HG02884 (cell line): ENCODE measurements around the gene PKD1.
"Not testable (repeated sequence)": the region's sequence is repeated elsewhere in the genome, so short reads cannot be mapped to it uniquely, and the experiment has no call there.

Experiments used
- ATAC-seq: cut with Tn5 transposase; IDR thresholded peaks from one replicate; pipeline ENCODE4 v1.9.1; 2021; ENCODE audit warnings: mild to moderate bottlenecking, moderate library complexity; ENCODE audit not compliant: unreplicated experiment

Gene PKD1

DNA sequence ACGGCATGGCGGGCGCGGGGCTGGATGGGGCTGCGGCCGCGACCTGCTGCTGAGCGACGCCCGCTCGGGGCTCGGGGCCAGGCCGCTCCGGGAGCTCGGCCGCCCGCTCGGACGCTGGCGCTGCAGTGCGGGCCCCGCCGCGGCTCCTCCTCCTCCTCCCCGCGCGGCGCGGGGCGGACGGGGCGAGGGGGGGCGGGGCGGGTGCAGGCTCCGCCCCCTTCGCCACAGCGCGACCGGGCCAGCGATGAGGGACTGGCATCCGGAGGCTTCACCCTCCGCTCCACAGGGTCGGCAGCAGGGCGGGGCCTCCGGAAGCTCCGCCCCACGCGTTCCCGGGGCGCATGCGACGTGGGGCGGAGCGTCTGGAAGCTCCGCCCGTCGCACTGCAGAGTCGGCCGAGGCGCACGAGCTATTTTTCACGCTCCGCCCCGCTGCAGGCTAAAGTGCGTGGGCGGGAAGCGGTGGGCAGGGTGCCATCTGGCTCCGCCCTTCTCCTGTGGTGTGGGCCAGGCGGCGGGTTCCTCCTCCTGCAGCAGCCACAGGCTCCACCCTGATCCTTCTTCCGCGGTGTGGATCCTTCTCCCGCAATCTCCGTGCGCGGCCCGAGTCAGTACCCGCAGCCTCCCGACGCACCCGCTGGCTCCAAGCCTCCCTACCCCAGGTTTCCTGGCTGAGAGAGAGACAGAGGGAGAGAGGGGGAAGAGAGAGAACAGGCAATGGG lies at the start of gene PKD1:
PKD1 (minus strand) TSS at position 129 of the 721 bp plus-strand sequence. CDS start 209 bp downstream, outside the sequence.
- not testable (repeated sequence) for ATAC-seq

- ATAC-seq, result no peak
Measured at GRCh38 chr16:2184962-2185361, 49.3 kb upstream of the PKD1 start.

DNA sequence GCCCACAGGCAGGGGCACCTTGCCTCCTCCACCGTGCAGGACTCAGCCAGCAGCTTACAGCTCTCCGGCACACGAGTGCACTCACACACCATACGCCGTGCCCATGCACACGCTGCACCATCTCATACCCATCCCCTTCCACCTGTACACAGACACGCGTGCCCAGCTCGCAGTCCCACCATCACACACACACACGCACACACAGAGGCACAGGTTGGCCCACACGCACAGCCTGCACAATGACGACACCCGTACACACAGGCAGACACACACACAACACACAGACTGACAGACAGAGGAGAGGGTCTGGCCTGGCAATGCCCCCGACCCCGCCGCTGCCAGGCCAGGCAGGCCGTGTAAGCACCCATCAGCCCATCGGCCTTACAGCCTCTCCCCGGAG lies 48.6 kb upstream of the PKD1 start:
- ATAC-seq, result no peak

DNA sequence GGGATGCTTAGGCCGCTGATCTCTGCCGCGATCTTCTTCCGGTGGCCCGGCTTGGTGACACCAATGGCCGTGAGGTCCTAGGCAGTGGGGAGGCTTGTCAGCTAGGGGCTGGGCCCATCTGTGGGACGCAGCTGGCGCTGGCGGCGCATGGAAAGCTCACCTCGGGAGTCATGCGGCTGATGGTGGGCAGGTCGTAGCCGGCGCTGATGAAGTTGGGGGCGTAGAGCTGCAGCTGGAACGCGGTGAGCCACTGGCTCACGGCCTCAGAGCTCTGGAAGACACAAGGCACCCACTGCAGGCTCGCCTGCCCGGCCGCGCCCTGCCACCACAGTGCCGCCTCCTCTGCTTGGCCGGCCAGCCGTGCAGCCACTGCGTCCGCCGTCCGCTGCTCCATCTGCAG lies 48.0 kb upstream of the PKD1 start:
- ATAC-seq, result no peak

- ATAC-seq, result no peak
Measured at GRCh38 chr16:2181952-2182351, 46.3 kb upstream of the PKD1 start.

GRCh38 chr16:2180962-2181923 lies 45.5 kb upstream of the PKD1 start:
- ATAC-seq, result no peak

DNA sequence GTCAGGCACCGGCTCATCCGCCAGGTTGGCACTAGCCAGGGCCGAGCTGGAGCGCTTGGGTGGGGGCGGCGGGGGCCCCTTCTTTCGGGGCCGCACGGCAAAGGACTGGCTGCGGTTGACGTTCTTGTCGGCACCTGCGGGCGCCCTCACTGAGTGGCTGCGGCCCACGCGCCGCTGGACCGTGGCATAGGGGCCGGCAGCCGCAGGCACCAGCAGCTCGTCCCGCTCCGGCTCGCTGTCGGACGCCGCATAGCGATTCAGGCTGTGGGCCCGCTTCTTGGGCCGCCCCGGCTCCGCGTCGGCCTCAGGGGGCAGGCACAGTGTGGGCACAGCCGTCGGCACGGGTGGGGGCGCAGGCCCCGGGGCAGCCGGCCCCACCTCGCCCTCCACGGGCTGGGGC lies 44.8 kb upstream of the PKD1 start:
- no peak for ATAC-seq

DNA sequence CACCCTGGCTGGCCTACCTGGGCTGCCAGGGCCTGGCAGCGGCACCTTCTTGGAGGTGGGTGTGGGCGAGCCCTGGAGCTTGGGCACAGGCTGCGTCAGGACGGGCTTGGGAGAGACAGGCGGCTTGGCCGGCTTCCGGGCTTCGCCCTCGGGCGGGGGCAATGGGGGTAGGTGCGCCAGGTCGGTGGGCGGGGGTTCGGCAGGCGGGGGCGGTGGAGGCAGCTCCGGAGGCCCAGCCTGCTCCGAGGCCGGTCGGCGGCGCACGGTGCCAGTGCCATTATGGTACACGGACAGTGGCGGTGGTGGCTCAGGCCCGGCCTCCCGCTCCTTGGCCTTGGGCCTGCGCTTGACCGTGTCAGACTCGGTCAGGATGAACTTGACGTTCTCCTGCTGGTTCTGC lies 43.9 kb upstream of the PKD1 start:
- ATAC-seq, result no peak

GRCh38 chr16:2179107-2179501 lies 43.4 kb upstream of the PKD1 start:
- no peak for ATAC-seq

DNA sequence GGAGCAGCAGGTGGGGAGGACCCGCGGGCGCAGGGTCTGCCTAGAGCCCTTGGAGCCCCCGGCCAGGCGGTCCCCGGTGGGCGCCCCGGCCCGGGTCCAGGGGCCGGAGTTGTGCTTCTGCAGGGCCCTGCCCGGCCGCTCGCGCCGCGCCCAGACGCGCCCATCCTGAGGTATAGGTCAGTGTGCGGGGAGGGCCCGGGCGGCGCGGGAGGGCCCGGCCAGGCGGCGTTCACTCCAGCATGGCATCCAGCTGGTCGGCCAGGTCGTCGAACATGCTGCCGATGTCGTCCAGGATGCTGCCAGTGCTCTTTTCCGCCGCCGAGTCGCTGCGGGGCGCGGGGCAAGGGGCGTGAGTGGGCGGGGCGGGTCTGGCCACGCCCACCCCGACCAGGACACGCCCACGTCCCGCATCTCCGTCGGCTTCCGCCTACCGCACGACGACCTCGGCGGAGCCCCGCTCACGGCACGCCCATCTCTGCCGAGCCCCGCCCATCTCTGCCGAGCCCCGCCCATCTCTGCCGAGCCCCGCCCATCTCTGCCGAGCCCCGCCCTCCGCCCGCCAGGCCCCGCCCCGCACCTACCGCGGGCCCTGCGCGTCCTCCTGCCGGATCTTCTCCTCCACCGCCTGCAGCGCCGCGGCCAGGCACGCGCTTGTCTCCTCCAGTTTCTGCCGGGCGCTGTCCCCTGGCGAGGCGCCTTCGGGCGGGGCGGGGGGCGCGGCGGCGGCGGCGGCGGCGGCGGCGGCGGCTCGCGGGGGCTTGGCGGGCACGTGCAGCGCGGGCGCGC lies 42.8 kb upstream of the PKD1 start:
- no peak for ATAC-seq

GRCh38 chr16:2177561-2177960 lies 41.9 kb upstream of the PKD1 start:
- no peak for ATAC-seq

- no peak for ATAC-seq
Measured at GRCh38 chr16:2177101-2177500, 41.4 kb upstream of the PKD1 start.

GRCh38 chr16:2176047-2176446 lies 40.3 kb upstream of the PKD1 start:
- no peak for ATAC-seq

GRCh38 chr16:2175454-2175853 lies 39.8 kb upstream of the PKD1 start:
- no peak for ATAC-seq

DNA sequence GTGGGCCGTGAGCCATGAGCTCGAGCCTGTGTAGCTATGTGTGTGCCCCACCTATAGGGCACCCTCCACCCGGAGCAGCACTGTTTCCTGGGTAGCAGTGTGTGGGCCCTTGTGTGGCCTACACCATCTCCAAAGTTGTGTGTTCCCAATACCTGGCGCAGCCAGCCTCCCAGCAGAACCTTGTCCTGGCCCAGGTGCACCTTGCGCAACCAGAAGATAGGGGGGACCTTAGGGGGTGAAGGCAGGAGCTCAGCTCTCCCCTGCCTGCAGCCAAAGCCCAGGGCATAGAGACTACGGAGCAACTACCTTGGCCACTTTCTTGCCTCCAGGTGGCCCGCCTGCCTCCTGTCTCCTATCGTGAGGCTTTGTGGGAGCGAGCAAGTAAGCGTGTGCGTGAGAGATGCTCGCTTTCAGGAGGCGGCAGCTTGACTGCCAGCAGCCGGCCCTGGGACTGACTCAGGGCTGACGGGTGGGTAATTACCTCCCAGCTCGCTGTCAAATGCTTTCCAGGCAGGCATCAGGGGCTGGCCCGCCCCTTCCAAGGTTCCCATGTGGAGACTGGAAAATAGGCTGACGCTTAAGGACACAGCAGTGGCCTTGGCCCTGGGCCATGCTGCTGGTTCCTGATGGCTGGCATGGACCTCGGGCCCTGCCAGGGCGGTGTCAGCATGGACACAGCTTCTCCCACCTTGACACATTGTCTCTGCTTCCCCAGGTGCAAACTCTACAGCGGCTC lies 38.9 kb upstream of the PKD1 start:
- ATAC-seq, result no peak

DNA sequence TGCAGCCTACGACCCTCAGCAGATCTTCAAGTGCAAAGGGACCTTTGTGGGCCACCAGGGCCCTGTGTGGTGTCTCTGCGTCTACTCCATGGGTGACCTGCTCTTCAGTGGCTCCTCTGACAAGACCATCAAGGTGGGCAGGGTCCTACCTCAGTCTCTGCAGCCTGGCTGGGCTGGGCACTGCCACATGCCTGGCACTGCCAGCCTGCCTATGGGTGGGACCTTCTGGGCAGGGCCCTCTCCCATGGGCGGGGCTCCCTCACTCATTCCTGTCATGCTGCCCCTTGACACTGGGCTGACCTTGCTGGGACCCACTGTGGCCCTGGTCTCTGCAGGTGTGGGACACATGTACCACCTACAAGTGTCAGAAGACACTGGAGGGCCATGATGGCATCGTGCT lies 38.2 kb upstream of the PKD1 start:
- no peak for ATAC-seq

DNA sequence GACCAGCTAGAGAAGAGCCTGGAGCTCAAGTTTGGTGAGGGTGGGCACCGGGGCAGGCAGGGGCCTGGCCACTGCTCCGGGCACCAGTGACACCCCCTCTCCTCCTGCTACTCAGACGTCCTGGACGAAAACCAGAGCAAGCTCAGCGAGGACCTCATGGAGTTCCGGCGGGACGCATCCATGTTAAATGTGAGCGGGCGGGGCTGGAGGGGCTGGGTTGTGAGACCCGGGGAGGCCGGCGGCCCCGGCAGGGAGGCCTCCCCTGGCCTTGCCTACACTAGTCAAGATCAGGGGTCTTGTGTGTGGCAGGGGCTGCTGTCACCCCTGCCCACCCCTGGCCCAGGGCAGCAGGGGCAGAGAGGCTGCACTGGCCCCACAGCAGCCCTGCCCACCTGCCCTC lies 37.7 kb upstream of the PKD1 start:
- no peak for ATAC-seq

DNA sequence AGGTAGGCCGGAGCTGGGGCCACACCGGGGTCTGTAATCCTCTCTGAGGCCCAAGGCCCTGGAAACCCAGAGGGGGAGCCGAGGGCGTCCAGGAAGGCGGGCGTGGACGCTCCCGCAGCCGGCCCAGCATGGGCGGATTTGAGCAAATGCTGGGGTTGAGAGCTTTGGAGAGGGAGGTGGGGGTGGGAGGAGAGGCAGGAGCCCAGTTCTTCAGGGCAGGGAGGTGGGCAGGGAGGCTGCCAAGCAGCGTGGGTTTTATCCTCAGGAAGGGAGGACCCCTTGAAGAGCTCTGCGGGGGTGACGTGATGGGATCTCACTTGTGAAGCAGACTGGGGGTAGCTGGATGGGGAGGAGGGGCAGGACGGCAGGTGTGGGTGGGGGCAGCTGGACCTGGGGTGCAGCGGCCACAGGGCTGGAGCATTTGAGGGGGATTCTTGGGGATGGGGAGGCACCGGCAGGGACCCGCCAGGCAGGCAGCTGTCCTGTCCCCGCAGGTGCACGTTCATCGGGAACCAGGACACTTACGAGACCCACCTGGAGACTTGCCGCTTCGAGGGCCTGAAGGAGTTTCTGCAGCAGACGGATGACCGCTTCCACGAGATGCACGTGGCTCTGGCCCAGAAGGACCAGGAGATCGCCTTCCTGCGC lies 37.1 kb upstream of the PKD1 start:
- ATAC-seq, result no peak

GRCh38 chr16:2171601-2172178 lies 36.0 kb upstream of the PKD1 start:
- no peak for ATAC-seq
